Heart left ventricle (tissue), 16 donors: Measurements from ENCODE around the gene CDC42SE2. TPM values are rescaled to one million over a fixed set of nuclear protein-coding genes. Genes with fewer than 3 reads are reported as not detected.
"Not testable (repeated sequence)": the region's sequence is repeated elsewhere in the genome, so short reads cannot be mapped to it uniquely, and the experiment has no call there.

ENCODE experiments used
- ATAC-seq, 4 donors: fragments of 200-7000 bp; cut with Tn5 transposase; one replicate each; pipeline ENCODE4 v1.9.1; 2020 to 2022; ENCODE audit warnings: moderate library complexity in 4 of 4, mild to moderate bottlenecking in 3 of 4, moderate number of reproducible peaks in 1 of 4
- DNase-seq, 5 donors: peaks; one replicate each; pipeline ENCODE4 v3.0.0-alpha.2; 2020
- H3K27ac ChIP-seq, 12 donors: fragments of 200-600 bp; sonication (generic) in 4 of 12; one replicate each; pipeline versions ENCODE4 v1.5.0 to v1.8.0; 2016 to 2022; ENCODE audit warnings: mild to moderate bottlenecking in 2 of 12
- H3K27me3 ChIP-seq, 9 donors: fragments of 200-600 bp; sonication (generic) in 2 of 9; one replicate each; pipeline versions ENCODE4 v1.5.1 to v1.8.0; 2016 to 2022; ENCODE audit warnings: mild to moderate bottlenecking in 3 of 9
- H3K36me3 ChIP-seq, 9 donors: fragments of 200-600 bp; sonication (generic) in 2 of 9; one replicate each; pipeline versions ENCODE4 v1.5.0 to v1.8.0; 2018 to 2022; ENCODE audit warnings: mild to moderate bottlenecking in 2 of 9
- H3K4me1 ChIP-seq, 12 donors: fragments of 200-600 bp; sonication (generic) in 4 of 12; one replicate each; pipeline versions ENCODE4 v1.5.0 to v1.8.0; 2016 to 2022; ENCODE audit warnings: mild to moderate bottlenecking in 3 of 12
- H3K4me3 ChIP-seq, 12 donors: fragments of 200-600 bp; sonication (generic) in 4 of 12; one replicate each; pipeline versions ENCODE4 v1.5.0 to v1.8.0; 2017 to 2022; ENCODE audit warnings: mild to moderate bottlenecking in 9 of 12, moderate library complexity in 4 of 12
- H3K9me3 ChIP-seq, 12 donors: fragments of 200-600 bp; sonication (generic) in 4 of 12; one replicate each; pipeline versions ENCODE4 v1.5.0 to v1.8.0; 2016 to 2022; ENCODE audit warnings: mild to moderate bottlenecking in 1 of 12
- CTCF ChIP-seq, 12 donors: fragments of 200-600 bp; sonication (generic) in 4 of 12; IDR thresholded peaks; one replicate each; pipeline versions ENCODE4 v1.5.0 to v1.8.0; 2018 to 2022; ENCODE audit warnings: antibody characterized with exemption in 12 of 12, mild to moderate bottlenecking in 5 of 12
- POLR2A ChIP-seq, 2 donors: fragments of 450-650 bp; IDR thresholded peaks; one replicate each; pipeline ENCODE4 v1.6.1; 2017; ENCODE audit warnings: antibody characterized with exemption in 2 of 2, mild to moderate bottlenecking in 2 of 2, moderate library complexity in 2 of 2
- whole genome bisulfite sequencing, 4 donors: extraction: QIAGEN DNeasy Blood & Tissue Kit in 2 of 4; methylation state at CpG; one replicate each; pipeline versions ENCODE4 v1.1.5 to v1.1.7; 2013 to 2018; 5-methylcytosine and 5-hydroxymethylcytosine counted together
- intact Hi-C, 10 donors: fragments of 100-400 bp; cut with DNase I; formaldehyde crosslinking; loops; one replicate each; pipeline versions ENCODE4 v1.11.1 to v1.14.2; 2022
- polyA plus RNA-seq, 2 donors: library from polyadenylated mRNA; stranded (reverse); fragments of 200-250 nt; gene quantifications; one replicate each; pipeline ENCODE4 v1.2.3, GENCODE V29; 2013
- total RNA-seq, 9 donors: library from RNA; depleted of rRNA in 2 of 9; stranded (reverse); fragments of >200 nt in 2 of 9; fragmentation: NEBNext Ultra II Directional in 3 of 9; extraction: Animal tissue kit (Norgen Biotek cat#: 25700) in 3 of 9; gene quantifications; one replicate each; pipeline versions ENCODE4 v1.1.0 to v1.2.4, GENCODE V29; 2016 to 2023
- donor health status: ischemic (EF 13 %, LVEDD 7.1; RV severe dilation, severe dysfunction).
- donor health status: healthy with polysubstance abuse.
- donor health status: DM: no; HTN: yes; CAD: no.
- donor health status: DM: no; HTN: no; CAD: no.
- donor health status: ischemic (EF 25% LVEDD 6.9; RV normal size, moderate dysfunction).
- donor health status: ischemic (EF 25% LVEDD 5.7; RV mildly dilated, moderate dysfunction).
- donor health status: healthy.
- donor health status: DM: yes; HTN: yes; CAD: no.
- donor health status: ischemic (EF 35%, LVEDD 5.7; RV mildly dilated, moderate dysfunction).
- donor health status: nonischemic (EF 11% LVEDD 7.7; RV severe dilation, severe dysfunction).
- donor health status: DM: yes; HTN: yes; CAD: no.
- donor health status: PGD.
- donor health status: ischemic (EF 29% LVEDD 5.4; RV normal size, mild dysfunction).
- donor health status: nonischemic (EF 23%, LVEDD 6.1; RV moderate dilation, normal function).

CDC42SE2 gene
- total and polyA plus RNA-seq, 11 donors = 4.8 to 29.2 (median 12.4) TPM

GRCh38 chr5:131377785-131378325 lies 114.0 kb downstream of the CDC42SE2 start:
- peaks cover 0 to 88% (median 16%) of the 10 kb centered on the region in 12 donors for H3K4me1 ChIP-seq
- no peak overlapping the region for H3K4me3 ChIP-seq
- ATAC-seq (no peak), DNase-seq (no peak)
- no peaks in the 10 kb centered on the region for H3K36me3 ChIP-seq
- H3K9me3 ChIP-seq = no peaks in the 10 kb centered on the region
- intact Hi-C loops = loop anchor here in 1 of 10 donors (5.0 kb wide), 1 partner anchor 116 kb away; the partner anchor contains the start of gene CDC42SE2
- WGBS, 4 donors = 61 to 77% (median 67%) methylated on average over 2 of the region's 2 CpGs
- TF ChIP-seq POLR2A (IDR thresholded peaks at IDR 0.05) (no peak), CTCF (IDR thresholded peaks at IDR 0.05) (no peak)
- no peaks in the 10 kb centered on the region for H3K27me3 ChIP-seq
- H3K27ac ChIP-seq = peak overlapping the region in 2 of 12 donors; percentile 74 to 92

- ATAC-seq = no peak
- intact Hi-C loops = loop anchor here in 1 of 10 donors (5.0 kb wide), 1 partner anchor 117 kb away; the partner anchor contains the start of gene CDC42SE2
- Histone ChIP-seq H3K4me3 (peak overlapping the region in 1 of 12 donors; percentile 1), H3K4me1 (peaks cover 0 to 94% (median 16%) of the 10 kb centered on the region in 12 donors), H3K27ac (peak overlapping the region in 11 of 12 donors; percentile 5 to 92 (median 59)), H3K27me3 (no peaks in the 10 kb centered on the region), H3K36me3 (no peaks in the 10 kb centered on the region), H3K9me3 (no peaks in the 10 kb centered on the region)
- no peak for DNase-seq
- TF ChIP-seq POLR2A (IDR thresholded peaks at IDR 0.05) (no peak), CTCF (IDR thresholded peaks at IDR 0.05) (no peak)
Observed at GRCh38 chr5:131378721-131379541, 115.1 kb downstream of the CDC42SE2 start.

GRCh38 chr5:131379723-131380122 lies 115.9 kb downstream of the CDC42SE2 start:
- WGBS, 4 donors = 43 to 64% (median 53%) methylated on average over 7 of the region's 7 CpGs
- Histone ChIP-seq H3K27ac (peak overlapping the region in 10 of 12 donors; percentile 5 to 92 (median 60)), H3K4me3 (peak overlapping the region in 3 of 12 donors; percentile 1 to 9 (median 5)), H3K27me3 (no peaks in the 10 kb centered on the region), H3K36me3 (no peaks in the 10 kb centered on the region), H3K9me3 (no peaks in the 10 kb centered on the region), H3K4me1 (peaks cover 0 to 94% (median 16%) of the 10 kb centered on the region in 12 donors)
- peak in 2 of 5 donors; percentile 12 to 18 for DNase-seq
- ATAC-seq = peak; percentile 32 to 88 (median 58)
- TF ChIP-seq POLR2A (IDR thresholded peaks at IDR 0.05) (no peak), CTCF (IDR thresholded peaks at IDR 0.05) (no peak)
- intact Hi-C loops = loop anchor here in 4 of 10 donors (5.0 to 10.0 kb wide), 3 partner anchors 115 to 215 kb away; partner anchors contain the start of genes CDC42SE2 (in 4 of the 4) and HINT1 (in 2 of the 4)

DNA sequence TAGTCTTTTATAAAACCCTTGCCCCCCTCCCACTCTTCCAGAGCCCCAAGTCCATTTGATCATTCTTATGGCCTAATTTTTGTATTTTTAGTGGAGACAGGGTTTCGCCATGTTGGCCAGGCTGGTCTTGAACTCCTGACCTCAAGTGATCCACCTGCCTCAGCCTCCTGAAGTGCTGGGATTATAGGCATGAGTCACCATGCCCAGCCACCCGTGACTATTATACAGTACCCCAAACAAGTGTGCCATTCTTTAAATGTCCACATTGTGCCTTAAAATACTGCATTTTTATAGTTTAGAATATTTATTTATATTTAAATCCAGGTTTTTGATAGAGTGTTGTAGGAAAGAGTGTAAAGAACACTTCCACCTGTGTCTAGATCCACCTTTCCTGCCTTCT lies 116.4 kb downstream of the CDC42SE2 start:
- Histone ChIP-seq H3K4me1 (peaks cover 0 to 91% (median 15%) of the 10 kb centered on the region in 12 donors), H3K27ac (peak overlapping the region in 10 of 12 donors; percentile 5 to 92 (median 56))
- WGBS, 4 donors = 91 to 97% (median 93%) methylated on average over 2 of the region's 2 CpGs
- not testable (repeated sequence) for DNase-seq, H3K9me3 ChIP-seq, H3K36me3 ChIP-seq, H3K4me3 ChIP-seq, H3K27me3 ChIP-seq, ATAC-seq
- intact Hi-C loops = loop anchor here in 4 of 10 donors (5.0 to 10.0 kb wide), 3 partner anchors 115 to 215 kb away; partner anchors contain the start of genes CDC42SE2 (in 3 of the 4) and HINT1 (in 2 of the 4)
